K562 (cell line): ENCODE results near the gene KDELR3. TPM values are rescaled to one million over a fixed set of nuclear protein-coding genes. Genes with fewer than 3 reads are reported as not detected.

Experiments used
- ATAC-seq: fragments of 200-7000 bp; cut with Tn5 transposase; 3 replicates; pipeline ENCODE4 v1.9.1; 2020; ENCODE audit warnings: moderate library complexity
- BruUV-seq: library from RNA; stranded (reverse); fragments of 400-500 nt; replicated peaks from 2 replicates; lab custom pipeline; 2021; lab: Mats Ljungman, UMichigan
- CTCF ChIA-PET: fragments of 300-600 bp; formaldehyde crosslinking; extraction: SDS; loops from one replicate; lab custom pipeline; 2021; ENCODE audit warnings: low intra/inter-chr PET ratio; lab: Yijun Ruan, JAX
- POLR2A ChIA-PET: fragments of 300-600, 350-650 bp; sonication (Branson Sonifier 250); formaldehyde crosslinking; extraction: SDS; loops from one replicate; lab custom pipeline; 2021; ENCODE audit warnings: antibody characterized with exemption, inconsistent platforms; lab: Yijun Ruan, JAX
- DNase-seq, 4 experiments: peaks; one replicate each; pipeline versions ENCODE4 v3.0.0 to v3.0.0-alpha.2; 2011 to 2018; ENCODE audit warnings: low spot score in 3 of 4, mixed read lengths in 3 of 4; ENCODE audit errors: extremely low read depth in 1 of 4
- FAIRE-seq: peaks from 2 replicates; lab custom pipeline; 2011; peaks lifted over from hg19 to GRCh38; lab: Jason Lieb, UNC
- H2AFZ ChIP-seq: 2 replicates; pipeline ENCODE4 v1.6.0; 2011; ENCODE audit warnings: low read depth, low read length, control low read depth, inconsistent platforms
- H3K27ac ChIP-seq: fragments of 200-600 bp; 3 replicates; pipeline ENCODE4 v1.8.0; 2011; ENCODE audit warnings: low read depth, mild to moderate bottlenecking, control low read depth, inconsistent platforms, low read length, moderate library complexity, mixed read lengths; ENCODE audit errors: extremely low read depth
- H3K27me3 ChIP-seq, 2 experiments: fragments of 300-600 bp in 1 of 2; 2 replicates in 1 of 2; 3 replicates in 1 of 2; pipeline versions ENCODE4 v1.6.0 to v1.8.0; 2011; ENCODE audit warnings: inconsistent platforms in 2 of 2, low read length in 2 of 2, mild to moderate bottlenecking in 1 of 2, mixed read lengths in 1 of 2, moderate library complexity in 1 of 2; ENCODE audit not compliant: control insufficient read depth in 2 of 2, insufficient read depth in 2 of 2
- H3K36me3 ChIP-seq: fragments of 300-600 bp; 3 replicates; pipeline ENCODE4 v1.8.0; 2011; ENCODE audit warnings: mild to moderate bottlenecking, low read length, inconsistent platforms; ENCODE audit not compliant: control insufficient read depth, insufficient read depth
- H3K4me1 ChIP-seq, 2 experiments: fragments of 200-600 bp in 1 of 2; replicated peaks in 1 of 2; 2 replicates in 1 of 2; 3 replicates in 1 of 2; pipeline versions ENCODE4 v1.5.1 to v1.8.0; 2011; ENCODE audit warnings: inconsistent platforms in 2 of 2, low read length in 2 of 2, mild to moderate bottlenecking in 1 of 2, mixed read lengths in 1 of 2, moderate library complexity in 1 of 2; ENCODE audit not compliant: control insufficient read depth in 2 of 2, insufficient read depth in 2 of 2
- H3K4me2 ChIP-seq: 2 replicates; pipeline ENCODE4 v1.6.1; 2011; ENCODE audit warnings: low read length, control low read depth, inconsistent platforms, mixed read lengths; ENCODE audit not compliant: insufficient read depth
- H3K4me3 ChIP-seq: fragments of 200-600 bp; sonication (generic), shearing (Covaris generic); 2 replicates; pipeline ENCODE4 v1.5.1; 2016; ENCODE audit warnings: control low read depth, inconsistent platforms
- H3K79me2 ChIP-seq: fragments of 200-600 bp; 3 replicates; pipeline ENCODE4 v1.8.0; 2011; ENCODE audit warnings: low read length, inconsistent platforms; ENCODE audit not compliant: control insufficient read depth, insufficient read depth
- H3K9ac ChIP-seq, 2 experiments: 2 replicates each; pipeline versions ENCODE4 v1.6.0 to v1.6.1; 2011; ENCODE audit warnings: low read depth in 2 of 2, low read length in 2 of 2, control low read depth in 1 of 2, inconsistent platforms in 1 of 2, mild to moderate bottlenecking in 1 of 2, mixed read lengths in 1 of 2; ENCODE audit not compliant: insufficient read depth in 1 of 2
- H3K9me1 ChIP-seq: one replicate; pipeline ENCODE4 v1.6.0; 2011; ENCODE audit warnings: inconsistent platforms, mild to moderate bottlenecking, low read length, moderate library complexity; ENCODE audit not compliant: control insufficient read depth, insufficient read depth
- H3K9me3 ChIP-seq: replicated peaks from 2 replicates; pipeline ENCODE4 v1.5.1; 2011; ENCODE audit warnings: low read depth, low read length, inconsistent platforms; ENCODE audit not compliant: control insufficient read depth, insufficient read depth
- H4K20me1 ChIP-seq: replicated peaks from 2 replicates; pipeline ENCODE4 v1.6.1; 2011; ENCODE audit warnings: low read length, inconsistent platforms, mixed read lengths; ENCODE audit not compliant: control insufficient read depth, insufficient read depth
- ELF1 ChIP-seq: fragments of 200-800 bp; sonication (Bioruptor generic); IDR thresholded peaks from 2 replicates; pipeline ENCODE4 v1.6.1; 2016; ENCODE audit warnings: missing genetic modification characterization, missing compliant biosample characterization
- FOXP4 ChIP-seq: sonication (generic); formaldehyde crosslinking; IDR thresholded peaks from 2 replicates; pipeline ENCODE4 v1.8.0; 2022; ENCODE audit warnings: mild to moderate bottlenecking, missing genetic modification reagents, borderline replicate concordance
- KAT7 ChIP-seq: sonication (generic); formaldehyde crosslinking; IDR thresholded peaks from 2 replicates; pipeline ENCODE4 v1.8.0; 2022; ENCODE audit warnings: missing genetic modification reagents, mild to moderate bottlenecking, borderline replicate concordance
- NFIX ChIP-seq: fragments of 250-450 bp; sonication (Bioruptor Pico); IDR thresholded peaks from 2 replicates; pipeline ENCODE4 v1.4.0; 2020; ENCODE audit warnings: low read depth, mild to moderate bottlenecking, moderate library complexity
- NONO ChIP-seq, 2 experiments: fragments of 200-400 bp in 1 of 2; fragments of 450-650 bp in 1 of 2; formaldehyde crosslinking in 1 of 2; IDR thresholded peaks; 2 replicates each; pipeline ENCODE4 v1.6.1; 2017; ENCODE audit warnings: low read depth in 2 of 2, mild to moderate bottlenecking in 2 of 2, moderate library complexity in 2 of 2, low read length in 1 of 2
- RBM22 ChIP-seq: fragments of 200-400 bp; formaldehyde crosslinking; IDR thresholded peaks from 2 replicates; pipeline ENCODE4 v1.6.1; 2018; ENCODE audit warnings: low read length, low read depth; ENCODE audit not compliant: poor library complexity, severe bottlenecking
- SMARCC2 ChIP-seq: fragments of 450-650 bp; IDR thresholded peaks from 2 replicates; pipeline ENCODE4 v1.6.1; 2017; ENCODE audit warnings: antibody characterized with exemption, moderate library complexity, mild to moderate bottlenecking, low read depth
- SUPT5H ChIP-seq: fragments of 450-650 bp; IDR thresholded peaks from 2 replicates; pipeline ENCODE4 v1.6.1; 2016
- USF1 ChIP-seq: sonication (generic); formaldehyde crosslinking; IDR thresholded peaks from 2 replicates; pipeline ENCODE4 v1.9.0; 2022; ENCODE audit warnings: mild to moderate bottlenecking, missing genetic modification reagents
- ZBTB49 ChIP-seq: sonication (generic); formaldehyde crosslinking; IDR thresholded peaks from 2 replicates; pipeline ENCODE4 v1.8.0; 2022; ENCODE audit warnings: missing genetic modification reagents, mild to moderate bottlenecking, borderline replicate concordance
- ZNF174 ChIP-seq: fragments of 250-450 bp; sonication (Bioruptor Pico); IDR thresholded peaks from 2 replicates; pipeline ENCODE4 v1.4.0; 2020; ENCODE audit warnings: mild to moderate bottlenecking
- ZNF239 ChIP-seq: fragments of 250-450 bp; sonication (Bioruptor Pico); IDR thresholded peaks from 2 replicates; pipeline ENCODE4 v1.4.0; 2020; ENCODE audit warnings: mild to moderate bottlenecking
- ZNF586 ChIP-seq: fragments of 450-650 bp; formaldehyde crosslinking; conservative IDR thresholded peaks from 2 replicates; pipeline ENCODE4 v1.4.0; 2020; ENCODE audit warnings: mild to moderate bottlenecking, moderate library complexity
- WGBS: fragments of 100-300 bp; shearing (Covaris generic); methylation state at CpG from one replicate; pipeline ENCODE4 v1.1.6; 2016; ENCODE audit warnings: low coverage, mixed read lengths; ENCODE audit not compliant: insufficient coverage; ENCODE audit errors: missing lambda C conversion rate; 5-methylcytosine and 5-hydroxymethylcytosine counted together
- in situ Hi-C: fragments of 300-500 bp; cut with MboI; formaldehyde crosslinking; loops from 4 replicates; pipeline ENCODE4 v1.15.0; 2018; ENCODE audit warnings: inconsistent platforms, mixed read lengths
- intact Hi-C: fragments of 100-400 bp; cut with micrococcal nuclease; formaldehyde crosslinking; loops from 2 replicates; pipeline ENCODE4 v1.14.2; 2022
- polyA plus RNA-seq, 8 experiments: library from polyadenylated mRNA; depleted of rRNA in 4 of 8; stranded (reverse) in 5 of 8; unstranded in 3 of 8; fragments of >200 nt; fragmentation: Nextera tagmentation in 2 of 8; fragmentation: Illumina TruSeq in 1 of 8; extraction: Ambion mirVana in 2 of 8; extraction: Trizol in 1 of 8; gene quantifications; 2 replicates each; pipeline versions ENCODE4 v1.2.1 to v1.2.3, GENCODE V29; 2011 to 2014; ENCODE audit warnings: inconsistent platforms in 1 of 8, missing spikeins in 1 of 8
- total RNA-seq, 7 experiments: library from RNA; depleted of rRNA in 6 of 7; stranded (reverse); fragments of >200 nt in 6 of 7; fragmentation: Illumina TruSeq in 2 of 7; extraction: Trizol in 2 of 7; gene quantifications; 2 replicates each; pipeline versions ENCODE4 v1.2.1 to v1.2.3, GENCODE V29; 2011 to 2021; ENCODE audit warnings: low replicate concordance in 1 of 7

Gene KDELR3
- total and polyA plus RNA-seq, 9 of the 15 experiments (the other 6 are each of a cell fraction or from before 2014, with no cell fraction given), result 7.1 to 44.8 (median 9.6) TPM

GRCh38 chr22:38474003-38474607 lies 6.2 kb downstream of the KDELR3 start:
- H3K4me3 ChIP-seq, result no peak overlapping the region
- H3K4me2 ChIP-seq, result no peak overlapping the region
- peaks cover 0 to 4% of the 10 kb centered on the region in 2 experiments; a peak in 2 of 5 replicates for H3K4me1 ChIP-seq
- H3K9ac ChIP-seq, result peak overlapping the region in 1 of 2 experiments; percentile 27; a peak in 1 of 4 replicates
- H3K27me3 ChIP-seq, result no peaks in the 10 kb centered on the region
- no peaks in the 10 kb centered on the region for H3K9me3 ChIP-seq
- FAIRE-seq (no peak), DNase-seq (no peak), ATAC-seq (no peak; the same call in 1 of the 3 replicates)
- ChIA-PET CTCF (no interaction called here), POLR2A (interaction anchor here (1.4 to 1.7 kb wide), 2 partner anchors 11 to 14 kb away, joined by 3 to 5 read pairs; no protein-coding TSS in a partner anchor)
- peaks cover 5% of the 10 kb centered on the region; the same call in 2 of the 3 replicates for H3K36me3 ChIP-seq
- BruUV-seq, result no TSS peak
- H4K20me1 ChIP-seq, result no peaks in the 10 kb centered on the region
- H3K79me2 ChIP-seq, result no peaks in the 10 kb centered on the region; the same call in 2 of the 3 replicates
- intact Hi-C loops, result no loop called here
- H3K27ac ChIP-seq, result no peak overlapping the region
- H3K9me1 ChIP-seq, result no peaks in the 10 kb centered on the region
- WGBS, result 42% methylated on average over 7 of the region's 10 CpGs
- in situ Hi-C loops, result no loop called here
- no peak overlapping the region for H2AFZ ChIP-seq
- TF ChIP-seq USF1 (CRISPR knock-in tag) (no peak), ZNF239 (no peak), FOXP4 (CRISPR knock-in tag) (no peak), SMARCC2 (no peak), ELF1 (tag) (no peak), ZNF586 (CRISPR knock-in tag) (no peak), ZNF174 (CRISPR knock-in tag) (no peak), KAT7 (CRISPR knock-in tag) (no peak), ZBTB49 (CRISPR knock-in tag) (no peak), RBM22 (no peak), NONO (IDR thresholded peaks at IDR 0.05; ENCODE audit: low read depth in 2 of 2, low read length in 1 of 2) (no peak), SUPT5H (no peak), NFIX (CRISPR knock-in tag) (no peak)
